SK-N-SH treated with all-trans-retinoic acid at 6 μM for 48 hours (cell line): ENCODE data around the gene ANTXRL.

Experiments
- ATAC-seq: fragments of 200-7000 bp; cut with Tn5 transposase; 3 replicates; pipeline ENCODE4 v1.9.1; 2020; ENCODE audit warnings: mild to moderate bottlenecking, moderate library complexity
- ARNTL ChIP-seq: fragments of 450-650 bp; formaldehyde crosslinking; IDR thresholded peaks from 2 replicates; pipeline ENCODE4 v1.5.0; 2020; ENCODE audit warnings: low read depth, mild to moderate bottlenecking, moderate library complexity, borderline replicate concordance
- BACH2 ChIP-seq: fragments of 250-450 bp; sonication (Bioruptor Pico); IDR thresholded peaks from 2 replicates; pipeline ENCODE4 v1.9.0; 2021; ENCODE audit warnings: mild to moderate bottlenecking, borderline replicate concordance
- CREB5 ChIP-seq: fragments of 250-450 bp; sonication (Bioruptor Pico); IDR thresholded peaks from 2 replicates; pipeline ENCODE4 v1.5.1; 2020; ENCODE audit warnings: low read depth, mild to moderate bottlenecking, moderate library complexity
- CSDC2 ChIP-seq: fragments of 250-450 bp; sonication (Bioruptor Pico); IDR thresholded peaks from 2 replicates; pipeline ENCODE4 v1.5.0; 2020; ENCODE audit warnings: mild to moderate bottlenecking, moderate library complexity
- ESRRG ChIP-seq: fragments of 250-450 bp; sonication (Bioruptor Pico); IDR thresholded peaks from 2 replicates; pipeline ENCODE4 v1.6.1; 2021; ENCODE audit warnings: mild to moderate bottlenecking
- GLIS3 ChIP-seq: fragments of 250-450 bp; sonication (Bioruptor Pico); IDR thresholded peaks from 2 replicates; pipeline ENCODE4 v1.5.0; 2020; ENCODE audit warnings: mild to moderate bottlenecking, moderate library complexity
- ISL1 ChIP-seq: fragments of 250-450 bp; sonication (Bioruptor Pico); IDR thresholded peaks from 2 replicates; pipeline ENCODE4 v2.1.2; 2022; ENCODE audit warnings: mild to moderate bottlenecking, moderate library complexity
- OSR1 ChIP-seq: fragments of 250-450 bp; sonication (Bioruptor Pico); IDR thresholded peaks from 2 replicates; pipeline ENCODE4 v1.8.0; 2022; ENCODE audit warnings: moderate library complexity, mild to moderate bottlenecking, inconsistent platforms
- POU6F1 ChIP-seq: fragments of 250-450 bp; sonication (Bioruptor Pico); IDR thresholded peaks from 2 replicates; pipeline ENCODE4 v1.8.0; 2021; ENCODE audit warnings: low read depth, mild to moderate bottlenecking, moderate library complexity, borderline replicate concordance
- PPARA ChIP-seq: fragments of 250-450 bp; sonication (Bioruptor Pico); IDR thresholded peaks from 2 replicates; pipeline ENCODE4 v1.5.0; 2020; ENCODE audit warnings: mild to moderate bottlenecking, borderline replicate concordance
- RARB ChIP-seq: fragments of 250-450 bp; sonication (Bioruptor Pico); IDR thresholded peaks from 2 replicates; pipeline ENCODE4 v1.8.0; 2021; ENCODE audit warnings: mild to moderate bottlenecking, moderate library complexity
- TCF4 ChIP-seq: fragments of 250-450 bp; sonication (Bioruptor Pico); IDR thresholded peaks from 2 replicates; pipeline ENCODE4 v1.8.0; 2021; ENCODE audit warnings: mild to moderate bottlenecking, moderate library complexity, borderline replicate concordance
- TOX ChIP-seq: fragments of 250-450 bp; sonication (Bioruptor Pico); IDR thresholded peaks from 2 replicates; pipeline ENCODE4 v1.8.0; 2021; ENCODE audit warnings: mild to moderate bottlenecking, moderate library complexity, borderline replicate concordance
- ZFP3 ChIP-seq: fragments of 250-450 bp; sonication (Bioruptor Pico); IDR thresholded peaks from 2 replicates; pipeline ENCODE4 v1.5.0; 2020; ENCODE audit warnings: mild to moderate bottlenecking, moderate library complexity
- ZNF565 ChIP-seq: fragments of 450-650 bp; formaldehyde crosslinking; conservative IDR thresholded peaks from 2 replicates; pipeline ENCODE4 v1.5.0; 2020; ENCODE audit warnings: low read depth, mild to moderate bottlenecking, moderate library complexity
- ZNF8 ChIP-seq: fragments of 450-650 bp; formaldehyde crosslinking; IDR thresholded peaks from 2 replicates; pipeline ENCODE4 v1.5.0; 2020; ENCODE audit warnings: mild to moderate bottlenecking, moderate library complexity
- TF ChIP-seq, protein P1 (sequence below): fragments of 250-450 bp; sonication (Bioruptor Pico); IDR thresholded peaks from 2 replicates; pipeline ENCODE4 v1.5.0; 2020; ENCODE audit warnings: mild to moderate bottlenecking, moderate library complexity
- TF ChIP-seq, protein P2 (sequence below): fragments of 250-450 bp; sonication (Bioruptor Pico); IDR thresholded peaks from 2 replicates; pipeline ENCODE4 v1.5.1; 2021; ENCODE audit warnings: mild to moderate bottlenecking, moderate library complexity
- TF ChIP-seq, protein P3 (sequence below): fragments of 250-450 bp; sonication (Bioruptor Pico); IDR thresholded peaks from 2 replicates; pipeline ENCODE4 v1.8.0; 2020; ENCODE audit warnings: mild to moderate bottlenecking, moderate library complexity, borderline replicate concordance

The ANTXRL gene

DNA sequence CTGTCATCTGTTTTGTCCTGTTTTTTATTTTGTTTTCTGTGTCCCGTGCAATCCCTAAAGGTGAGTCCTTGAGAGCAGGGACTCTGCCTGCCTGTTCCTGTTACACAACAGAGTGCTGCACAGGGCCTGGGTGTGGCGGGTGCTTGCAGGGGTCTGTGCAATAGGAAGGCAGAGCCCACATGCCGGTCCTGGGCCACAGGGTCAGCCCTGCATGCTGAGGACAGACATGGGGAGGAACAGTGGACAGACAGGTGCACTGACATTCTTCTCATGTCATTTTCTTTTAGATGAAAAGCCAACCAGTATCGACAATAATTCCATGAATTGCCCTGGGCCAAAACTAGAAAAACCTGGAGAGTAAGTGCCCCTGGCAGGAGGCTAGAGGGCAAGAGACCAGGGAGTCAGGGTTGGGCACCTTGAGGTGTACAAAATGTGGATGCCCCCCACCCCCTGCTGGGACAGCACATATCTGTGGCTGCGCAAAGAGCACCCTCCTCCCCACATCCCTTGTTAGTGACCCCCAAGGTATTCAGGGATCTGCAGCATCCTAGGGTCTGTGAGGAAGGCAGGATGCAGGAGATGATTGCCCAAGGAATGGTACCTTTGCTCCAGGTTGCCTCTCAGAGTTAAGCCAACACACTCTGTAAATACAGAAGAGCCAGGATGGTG is 19.9 kb downstream of the ANTXRL start (continued):
- TF ChIP-seq POU6F1 (CRISPR knock-in tag) (no peak), ARNTL (CRISPR knock-in tag) (no peak), GLIS3 (CRISPR knock-in tag) (no peak), ESRRG (no peak), CSDC2 (CRISPR knock-in tag) (no peak), ISL1 (no peak), CREB5 (CRISPR knock-in tag) (no peak), TCF4 (CRISPR knock-in tag) (no peak), RARB (CRISPR knock-in tag) (no peak)

- TF ChIP-seq ZFP3, result no peak
- TF ChIP-seq, protein P1, sequence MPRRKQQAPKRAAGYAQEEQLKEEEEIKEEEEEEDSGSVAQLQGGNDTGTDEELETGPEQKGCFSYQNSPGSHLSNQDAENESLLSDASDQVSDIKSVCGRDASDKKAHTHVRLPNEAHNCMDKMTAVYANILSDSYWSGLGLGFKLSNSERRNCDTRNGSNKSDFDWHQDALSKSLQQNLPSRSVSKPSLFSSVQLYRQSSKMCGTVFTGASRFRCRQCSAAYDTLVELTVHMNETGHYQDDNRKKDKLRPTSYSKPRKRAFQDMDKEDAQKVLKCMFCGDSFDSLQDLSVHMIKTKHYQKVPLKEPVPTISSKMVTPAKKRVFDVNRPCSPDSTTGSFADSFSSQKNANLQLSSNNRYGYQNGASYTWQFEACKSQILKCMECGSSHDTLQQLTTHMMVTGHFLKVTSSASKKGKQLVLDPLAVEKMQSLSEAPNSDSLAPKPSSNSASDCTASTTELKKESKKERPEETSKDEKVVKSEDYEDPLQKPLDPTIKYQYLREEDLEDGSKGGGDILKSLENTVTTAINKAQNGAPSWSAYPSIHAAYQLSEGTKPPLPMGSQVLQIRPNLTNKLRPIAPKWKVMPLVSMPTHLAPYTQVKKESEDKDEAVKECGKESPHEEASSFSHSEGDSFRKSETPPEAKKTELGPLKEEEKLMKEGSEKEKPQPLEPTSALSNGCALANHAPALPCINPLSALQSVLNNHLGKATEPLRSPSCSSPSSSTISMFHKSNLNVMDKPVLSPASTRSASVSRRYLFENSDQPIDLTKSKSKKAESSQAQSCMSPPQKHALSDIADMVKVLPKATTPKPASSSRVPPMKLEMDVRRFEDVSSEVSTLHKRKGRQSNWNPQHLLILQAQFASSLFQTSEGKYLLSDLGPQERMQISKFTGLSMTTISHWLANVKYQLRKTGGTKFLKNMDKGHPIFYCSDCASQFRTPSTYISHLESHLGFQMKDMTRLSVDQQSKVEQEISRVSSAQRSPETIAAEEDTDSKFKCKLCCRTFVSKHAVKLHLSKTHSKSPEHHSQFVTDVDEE, result no peak
- TF ChIP-seq, protein P2, sequence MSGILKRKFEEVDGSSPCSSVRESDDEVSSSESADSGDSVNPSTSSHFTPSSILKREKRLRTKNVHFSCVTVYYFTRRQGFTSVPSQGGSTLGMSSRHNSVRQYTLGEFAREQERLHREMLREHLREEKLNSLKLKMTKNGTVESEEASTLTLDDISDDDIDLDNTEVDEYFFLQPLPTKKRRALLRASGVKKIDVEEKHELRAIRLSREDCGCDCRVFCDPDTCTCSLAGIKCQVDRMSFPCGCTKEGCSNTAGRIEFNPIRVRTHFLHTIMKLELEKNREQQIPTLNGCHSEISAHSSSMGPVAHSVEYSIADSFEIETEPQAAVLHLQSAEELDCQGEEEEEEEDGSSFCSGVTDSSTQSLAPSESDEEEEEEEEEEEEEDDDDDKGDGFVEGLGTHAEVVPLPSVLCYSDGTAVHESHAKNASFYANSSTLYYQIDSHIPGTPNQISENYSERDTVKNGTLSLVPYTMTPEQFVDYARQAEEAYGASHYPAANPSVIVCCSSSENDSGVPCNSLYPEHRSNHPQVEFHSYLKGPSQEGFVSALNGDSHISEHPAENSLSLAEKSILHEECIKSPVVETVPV (CRISPR knock-in tag), result no peak
- TF ChIP-seq POU6F1 (CRISPR knock-in tag), result no peak
- TF ChIP-seq ZNF565 (CRISPR knock-in tag), result no peak
- no peak for TF ChIP-seq RARB (CRISPR knock-in tag)
- no peak for TF ChIP-seq TOX (CRISPR knock-in tag)
- TF ChIP-seq ARNTL (CRISPR knock-in tag), result no peak
- TF ChIP-seq ZNF8, result no peak
- no peak for TF ChIP-seq PPARA (CRISPR knock-in tag)
- no peak for TF ChIP-seq BACH2 (CRISPR knock-in tag)
- TF ChIP-seq, protein P3, sequence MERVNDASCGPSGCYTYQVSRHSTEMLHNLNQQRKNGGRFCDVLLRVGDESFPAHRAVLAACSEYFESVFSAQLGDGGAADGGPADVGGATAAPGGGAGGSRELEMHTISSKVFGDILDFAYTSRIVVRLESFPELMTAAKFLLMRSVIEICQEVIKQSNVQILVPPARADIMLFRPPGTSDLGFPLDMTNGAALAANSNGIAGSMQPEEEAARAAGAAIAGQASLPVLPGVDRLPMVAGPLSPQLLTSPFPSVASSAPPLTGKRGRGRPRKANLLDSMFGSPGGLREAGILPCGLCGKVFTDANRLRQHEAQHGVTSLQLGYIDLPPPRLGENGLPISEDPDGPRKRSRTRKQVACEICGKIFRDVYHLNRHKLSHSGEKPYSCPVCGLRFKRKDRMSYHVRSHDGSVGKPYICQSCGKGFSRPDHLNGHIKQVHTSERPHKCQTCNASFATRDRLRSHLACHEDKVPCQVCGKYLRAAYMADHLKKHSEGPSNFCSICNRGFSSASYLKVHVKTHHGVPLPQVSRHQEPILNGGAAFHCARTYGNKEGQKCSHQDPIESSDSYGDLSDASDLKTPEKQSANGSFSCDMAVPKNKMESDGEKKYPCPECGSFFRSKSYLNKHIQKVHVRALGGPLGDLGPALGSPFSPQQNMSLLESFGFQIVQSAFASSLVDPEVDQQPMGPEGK (CRISPR knock-in tag), result no peak
- no peak for TF ChIP-seq TCF4 (CRISPR knock-in tag)
- TF ChIP-seq CSDC2 (CRISPR knock-in tag), result no peak
- TF ChIP-seq OSR1 (CRISPR knock-in tag), result no peak
- no peak for TF ChIP-seq ESRRG
- TF ChIP-seq, all 23 proteins: peak for 0
- ATAC-seq, result no peak
These were observed 20.7 kb downstream of the ANTXRL start for GRCh38 chr10:46307281-46308112.
